T-cell (primary cell): ENCODE data around the gene TRIM9. TPM values are rescaled to one million over a fixed set of nuclear protein-coding genes. Genes with fewer than 3 reads are reported as not detected.
"Not testable (repeated sequence)": the region's sequence is repeated elsewhere in the genome, so short reads cannot be mapped to it uniquely, and the experiment has no call there.

Experiments used
- ATAC-seq, 4 experiments: fragments of 200-7000 bp in 3 of 4; fragments of 150-1000 bp in 1 of 4; cut with Tn5 transposase; replicated peaks in 1 of 4; 1 replicate in 3 of 4; 2 replicates in 1 of 4; pipeline ENCODE4 v1.10.0; 2021; ENCODE audit warnings: moderate library complexity in 3 of 4, mild to moderate bottlenecking in 2 of 4, moderate number of reproducible peaks in 1 of 4
- CTCF ChIA-PET, 2 donors: fragments of 300-600 bp; sonication (Branson Sonifier 250); formaldehyde crosslinking; loops; one replicate each; lab custom pipeline; 2022; ENCODE audit warnings: antibody characterized with exemption in 2 of 2; lab: Charles Lee
- POLR2A ChIA-PET, 2 donors: fragments of 300-600 bp; sonication (Branson Sonifier 250); formaldehyde crosslinking; loops; one replicate each; lab custom pipeline; 2022; ENCODE audit warnings: antibody characterized with exemption in 2 of 2; lab: Charles Lee
- DNase-seq, 35 experiments: peaks; one replicate each; pipeline versions ENCODE4 v3.0.0 to v3.0.0-alpha.2; 2013 to 2023
- H3K27ac ChIP-seq: one replicate; pipeline ENCODE4 v1.5.1; 2013; ENCODE audit warnings: low read length
- H3K27me3 ChIP-seq, 2 experiments: replicated peaks in 1 of 2; 1 replicate in 1 of 2; 2 replicates in 1 of 2; pipeline versions ENCODE4 v1.6.1 to v1.7.0; 2013; ENCODE audit warnings: low read length in 1 of 2, mixed read lengths in 1 of 2; ENCODE audit not compliant: control insufficient read depth in 2 of 2, insufficient read depth in 2 of 2; ENCODE audit errors: extremely low read depth in 1 of 2
- H3K36me3 ChIP-seq, 2 donors: 1 replicate in 1 of 2; 2 replicates in 1 of 2; pipeline versions ENCODE4 v1.6.1 to v1.7.0; 2013; ENCODE audit warnings: low read length in 1 of 2; ENCODE audit not compliant: control insufficient read depth in 2 of 2, insufficient read depth in 1 of 2; ENCODE audit errors: extremely low read depth in 1 of 2
- H3K4me1 ChIP-seq, 2 experiments: 1 replicate in 1 of 2; 2 replicates in 1 of 2; pipeline versions ENCODE4 v1.6.1 to v1.7.0; 2013; ENCODE audit warnings: low read length in 2 of 2, mixed read lengths in 1 of 2; ENCODE audit not compliant: insufficient read depth in 2 of 2, control insufficient read depth in 1 of 2; ENCODE audit errors: extremely low read depth in 1 of 2
- H3K4me3 ChIP-seq, 2 donors: 1 replicate in 1 of 2; 2 replicates in 1 of 2; pipeline versions ENCODE4 v1.5.1 to v1.7.0; 2013; ENCODE audit warnings: mild to moderate bottlenecking in 2 of 2, low read length in 1 of 2, moderate library complexity in 1 of 2; ENCODE audit not compliant: control insufficient read depth in 1 of 2; ENCODE audit errors: extremely low read depth in 1 of 2
- H3K9me3 ChIP-seq: 2 replicates; pipeline ENCODE4 v1.7.0; 2013
- H3K27ac Mint-ChIP-seq, 2 donors: one replicate each; pipeline ENCODE4 v1.8.0; 2020 to 2021; ENCODE audit warnings: mild to moderate bottlenecking in 2 of 2, mixed read lengths in 2 of 2
- H3K27me3 Mint-ChIP-seq, 2 donors: one replicate each; pipeline ENCODE4 v1.8.0; 2021 to 2022; ENCODE audit warnings: mixed read lengths in 2 of 2
- H3K36me3 Mint-ChIP-seq: one replicate; pipeline ENCODE4 v1.8.0; 2021; ENCODE audit warnings: mixed read lengths
- H3K4me1 Mint-ChIP-seq, 3 donors: one replicate each; pipeline ENCODE4 v1.8.0; 2020 to 2022; ENCODE audit warnings: mixed read lengths in 3 of 3, mild to moderate bottlenecking in 1 of 3
- H3K4me3 Mint-ChIP-seq, 3 donors: one replicate each; pipeline ENCODE4 v1.8.0; 2020 to 2022; ENCODE audit warnings: mild to moderate bottlenecking in 3 of 3, mixed read lengths in 3 of 3, moderate library complexity in 3 of 3
- H3K9me3 Mint-ChIP-seq, 3 donors: one replicate each; pipeline ENCODE4 v1.8.0; 2020 to 2022; ENCODE audit warnings: mixed read lengths in 3 of 3
- WGBS: methylation state at CpG from one replicate; pipeline ENCODE4 v1.1.5; 2013; ENCODE audit warnings: missing lambda C conversion rate; ENCODE audit not compliant: insufficient coverage; 5-methylcytosine and 5-hydroxymethylcytosine counted together
- total RNA-seq, 35 experiments: library from RNA in 6 of 35; stranded (reverse) in 6 of 35; fragments of 120-200 nt in 1 of 35; gene quantifications; one replicate each; pipeline versions ENCODE4 v1.2.1 to v1.2.4 and lab custom pipeline; 2013 to 2026

Gene TRIM9
- total RNA-seq, 5 donors from 2014 or later (not counting 1 experiment from before 2014, with no cell fraction given), result 0.30 to 1.3 (median 0.88) TPM

DNA sequence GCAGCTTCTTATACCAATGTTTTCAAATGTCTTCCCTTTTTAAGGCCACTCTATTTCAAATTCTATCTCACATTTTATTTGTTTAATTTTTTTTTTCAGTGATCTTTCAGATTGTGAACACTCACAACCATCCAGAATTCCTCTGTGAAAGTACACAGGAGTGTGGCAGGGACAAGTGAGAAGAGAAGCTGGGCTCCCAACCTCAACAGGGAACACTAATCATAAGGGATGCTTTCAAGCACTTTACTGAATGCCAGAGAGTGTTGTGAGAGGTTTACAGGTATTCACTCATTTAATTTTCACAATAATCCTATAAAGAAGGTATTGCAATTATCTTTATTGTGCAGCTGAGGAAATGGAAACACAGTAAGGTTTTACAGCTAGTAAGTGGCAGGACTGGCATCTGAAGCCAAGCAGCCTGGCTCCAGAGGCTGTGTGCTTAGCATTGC lies 90.5 kb downstream of the TRIM9 start:
- Mint-ChIP-seq H3K4me3 (no peak overlapping the region), H3K27me3 (peaks cover 0 to 4% of the 10 kb centered on the region in 2 donors), H3K4me1 (no peaks in the 10 kb centered on the region), H3K9me3 (no peaks in the 10 kb centered on the region), H3K27ac (no peak overlapping the region), H3K36me3 (no peaks in the 10 kb centered on the region)
- Histone ChIP-seq H3K4me1 (no peaks in the 10 kb centered on the region), H3K9me3 (no peaks in the 10 kb centered on the region), H3K27me3 (no peaks in the 10 kb centered on the region), H3K27ac (no peak overlapping the region), H3K4me3 (no peak overlapping the region), H3K36me3 (no peaks in the 10 kb centered on the region)
- CTCF ChIA-PET, result no interaction called here
- ATAC-seq, result no peak
- POLR2A ChIA-PET, result no interaction called here
- DNase-seq, result no peak

DNA sequence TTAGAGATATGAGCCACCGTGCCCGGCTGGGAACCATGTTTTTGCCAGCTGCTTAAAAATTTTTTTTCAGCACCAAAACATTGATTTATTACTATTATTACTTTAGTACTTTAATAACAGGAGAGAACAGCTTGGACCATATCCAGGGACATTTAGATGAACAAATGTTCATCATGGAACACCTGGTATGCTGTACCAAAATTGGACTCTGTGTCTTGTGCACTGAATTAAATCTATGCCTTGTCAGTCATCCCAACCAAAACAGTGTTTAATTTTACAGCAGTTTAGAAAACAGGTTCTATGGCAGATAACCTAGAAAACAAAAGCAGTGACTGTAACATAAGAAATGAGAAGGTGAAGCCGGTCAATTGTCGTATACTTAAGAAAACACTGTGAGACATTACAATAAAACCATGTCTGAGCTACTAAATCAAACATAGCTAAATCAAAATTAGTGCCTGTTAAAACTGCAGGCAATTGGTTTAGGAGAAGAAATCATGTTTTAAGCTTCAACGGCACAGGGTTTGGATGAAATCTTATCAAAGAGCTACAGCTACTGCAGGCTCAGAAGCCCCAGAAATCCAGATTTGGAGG lies 92.4 kb downstream of the TRIM9 start:
- H3K4me1 Mint-ChIP-seq, result no peaks in the 10 kb centered on the region
- Histone ChIP-seq H3K4me1 (no peaks in the 10 kb centered on the region), H3K4me3 (no peak overlapping the region), H3K9me3 (no peaks in the 10 kb centered on the region), H3K27ac (no peak overlapping the region), H3K36me3 (no peaks in the 10 kb centered on the region), H3K27me3 (no peaks in the 10 kb centered on the region)
- no peaks in the 10 kb centered on the region for H3K9me3 Mint-ChIP-seq
- DNase-seq, result no peak
- H3K27me3 Mint-ChIP-seq, result peaks cover 0 to 4% of the 10 kb centered on the region in 2 donors
- H3K36me3 Mint-ChIP-seq, result no peaks in the 10 kb centered on the region
- no peak for ATAC-seq
- POLR2A ChIA-PET, result no interaction called here
- H3K27ac Mint-ChIP-seq, result no peak overlapping the region
- WGBS, result no CpG with 5 or more reads among the region's 5 CpGs
- CTCF ChIA-PET, result no interaction called here
- no peak overlapping the region for H3K4me3 Mint-ChIP-seq

GRCh38 chr14:51000566-51000965 lies 94.3 kb downstream of the TRIM9 start:
- Histone ChIP-seq H3K4me3 (no peak overlapping the region), H3K9me3 (no peaks in the 10 kb centered on the region), H3K27me3 (no peaks in the 10 kb centered on the region), H3K4me1 (no peaks in the 10 kb centered on the region), H3K36me3 (no peaks in the 10 kb centered on the region), H3K27ac (no peak overlapping the region)
- H3K9me3 Mint-ChIP-seq, result no peaks in the 10 kb centered on the region
- H3K36me3 Mint-ChIP-seq, result no peaks in the 10 kb centered on the region
- WGBS, result 85% methylated on average over 2 of the region's 9 CpGs
- CTCF ChIA-PET, result no interaction called here
- ATAC-seq (no peak), DNase-seq (no peak)
- no peak overlapping the region for H3K4me3 Mint-ChIP-seq
- peaks cover 0 to 4% of the 10 kb centered on the region in 2 donors for H3K27me3 Mint-ChIP-seq
- no peaks in the 10 kb centered on the region for H3K4me1 Mint-ChIP-seq
- POLR2A ChIA-PET, result no interaction called here
- no peak overlapping the region for H3K27ac Mint-ChIP-seq

- CTCF ChIA-PET, result no interaction called here
- peaks cover 0 to 4% of the 10 kb centered on the region in 2 donors for H3K27me3 Mint-ChIP-seq
These were observed 95.2 kb downstream of the TRIM9 start for GRCh38 chr14:50999726-51000125.

DNA sequence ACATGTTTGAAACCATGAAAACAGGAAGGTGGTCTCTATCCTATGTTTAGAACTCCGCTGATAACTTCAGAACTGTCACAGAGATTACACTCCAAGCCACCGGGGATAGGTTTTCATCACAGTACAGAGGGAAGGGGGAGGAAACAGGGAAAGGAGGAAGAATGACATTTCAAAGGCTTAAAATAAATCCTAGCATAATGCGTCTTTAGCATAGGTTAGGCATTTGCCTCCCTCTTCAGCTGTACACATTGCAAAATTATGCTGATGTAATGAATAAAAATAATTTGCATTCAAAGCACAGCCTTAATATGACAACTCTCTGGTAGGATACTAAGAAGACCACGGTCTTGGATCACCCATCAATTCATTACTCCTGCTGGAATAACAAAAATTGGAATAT lies 96.3 kb downstream of the TRIM9 start:
- Histone ChIP-seq H3K9me3 (no peaks in the 10 kb centered on the region), H3K36me3 (no peaks in the 10 kb centered on the region), H3K4me1 (no peaks in the 10 kb centered on the region), H3K27me3 (no peaks in the 10 kb centered on the region), H3K4me3 (no peak overlapping the region), H3K27ac (no peak overlapping the region)
- Mint-ChIP-seq H3K4me3 (no peak overlapping the region), H3K9me3 (no peaks in the 10 kb centered on the region), H3K27me3 (peaks cover 0 to 4% of the 10 kb centered on the region in 2 donors), H3K36me3 (no peaks in the 10 kb centered on the region), H3K27ac (no peak overlapping the region), H3K4me1 (no peaks in the 10 kb centered on the region)
- ATAC-seq, result no peak
- WGBS, result no CpG with 5 or more reads among the region's 4 CpGs
- CTCF ChIA-PET, result no interaction called here
- no peak for DNase-seq
- POLR2A ChIA-PET, result no interaction called here

More at GRCh38 chr14:50999726-51000125, 95.2 kb downstream of the TRIM9 start:
- no peaks in the 10 kb centered on the region for H3K36me3 Mint-ChIP-seq
- Histone ChIP-seq H3K36me3 (no peaks in the 10 kb centered on the region), H3K9me3 (no peaks in the 10 kb centered on the region), H3K27ac (no peak overlapping the region), H3K4me1 (no peaks in the 10 kb centered on the region), H3K4me3 (no peak overlapping the region), H3K27me3 (no peaks in the 10 kb centered on the region)
- POLR2A ChIA-PET, result no interaction called here
- ATAC-seq (no peak), DNase-seq (no peak)
- no peaks in the 10 kb centered on the region for H3K4me1 Mint-ChIP-seq
- H3K27ac Mint-ChIP-seq, result no peak overlapping the region
- no peaks in the 10 kb centered on the region for H3K9me3 Mint-ChIP-seq
- no peak overlapping the region for H3K4me3 Mint-ChIP-seq
- 86% methylated on average over 2 of the region's 2 CpGs for WGBS

- Mint-ChIP-seq H3K9me3 (no peaks in the 10 kb centered on the region), H3K4me1 (no peaks in the 10 kb centered on the region), H3K27ac (no peak overlapping the region), H3K27me3 (peaks cover 0 to 2% of the 10 kb centered on the region in 2 donors), H3K36me3 (no peaks in the 10 kb centered on the region), H3K4me3 (no peak overlapping the region)
- CTCF ChIA-PET, result no interaction called here
- DNase-seq (no peak), ATAC-seq (no peak)
- WGBS, result 88% methylated on average over 6 of the region's 9 CpGs
- no peaks in the 10 kb centered on the region for H3K4me1 ChIP-seq
- H3K36me3 ChIP-seq, result no peaks in the 10 kb centered on the region
- H3K4me3 ChIP-seq, result no peak overlapping the region
- no peaks in the 10 kb centered on the region for H3K9me3 ChIP-seq
- POLR2A ChIA-PET, result no interaction called here
- H3K27me3 ChIP-seq, result no peaks in the 10 kb centered on the region
- no peak overlapping the region for H3K27ac ChIP-seq
These were observed 97.2 kb downstream of the TRIM9 start for GRCh38 chr14:50997712-50998111.

- H3K36me3 Mint-ChIP-seq, H3K4me1 Mint-ChIP-seq, CTCF ChIA-PET, H3K4me3 ChIP-seq, H3K27me3 Mint-ChIP-seq, POLR2A ChIA-PET, H3K4me3 Mint-ChIP-seq, H3K36me3 ChIP-seq, H3K9me3 ChIP-seq, DNase-seq, H3K4me1 ChIP-seq, ATAC-seq, H3K9me3 Mint-ChIP-seq, H3K27ac Mint-ChIP-seq, H3K27me3 ChIP-seq, H3K27ac ChIP-seq: not testable (repeated sequence)
These were observed 100.7 kb downstream of the TRIM9 start for GRCh38 chr14:50994158-50994557.
